ENCODE measurements around the gene SMIM9. TPM values are rescaled to one million over a fixed set of nuclear protein-coding genes. Genes with fewer than 3 reads are reported as not detected.
"Not testable (repeated sequence)": the region's sequence is repeated elsewhere in the genome, so short reads cannot be mapped to it uniquely, and the experiment has no call there.

Gene SMIM9
- total and polyA plus RNA-seq, 9 of the 15 experiments (the other 6 are each of a cell fraction or from before 2014, with no cell fraction given) = 0.08 TPM; not detected in 8

GRCh38 chrX:154816326-154816898 lies 18.1 kb downstream of the SMIM9 start (continued):
- 0 out of 2 replicates have a peak, but pooled peaks have one; percentile 62 for TF ChIP-seq ZNF76 (CRISPR knock-in tag; IDR thresholded peaks at IDR 0.05; ENCODE audit: borderline replicate concordance)
- 0 out of 2 replicates have a peak, but pooled peaks have one; percentile 31 for TF ChIP-seq BCL6 (CRISPR knock-in tag; IDR thresholded peaks at IDR 0.05)
- TF ChIP-seq KLF6 (CRISPR knock-in tag; IDR thresholded peaks at IDR 0.05; ENCODE audit: borderline replicate concordance) = peak; percentile 90
- TF ChIP-seq MLLT1 (IDR thresholded peaks at IDR 0.05) = peak; percentile 61 to 71; a peak in 3 of 4 replicates
- not testable (repeated sequence) for TF ChIP-seq NR4A1 (CRISPR knock-in tag; IDR thresholded peaks at IDR 0.05)
- peak; percentile 89 for TF ChIP-seq NR4A1 (tag; IDR thresholded peaks at IDR 0.05)

GRCh38 chrX:154815274-154815818 lies 19.1 kb downstream of the SMIM9 start:
- no peak for FAIRE-seq
- H3K4me2 ChIP-seq (ENCODE audit: insufficient read depth, low read length) = peak overlapping the region; percentile 51
- in situ Hi-C loops (cut with MboI) = no loop called here
- TF ChIP-seq, protein P1, sequence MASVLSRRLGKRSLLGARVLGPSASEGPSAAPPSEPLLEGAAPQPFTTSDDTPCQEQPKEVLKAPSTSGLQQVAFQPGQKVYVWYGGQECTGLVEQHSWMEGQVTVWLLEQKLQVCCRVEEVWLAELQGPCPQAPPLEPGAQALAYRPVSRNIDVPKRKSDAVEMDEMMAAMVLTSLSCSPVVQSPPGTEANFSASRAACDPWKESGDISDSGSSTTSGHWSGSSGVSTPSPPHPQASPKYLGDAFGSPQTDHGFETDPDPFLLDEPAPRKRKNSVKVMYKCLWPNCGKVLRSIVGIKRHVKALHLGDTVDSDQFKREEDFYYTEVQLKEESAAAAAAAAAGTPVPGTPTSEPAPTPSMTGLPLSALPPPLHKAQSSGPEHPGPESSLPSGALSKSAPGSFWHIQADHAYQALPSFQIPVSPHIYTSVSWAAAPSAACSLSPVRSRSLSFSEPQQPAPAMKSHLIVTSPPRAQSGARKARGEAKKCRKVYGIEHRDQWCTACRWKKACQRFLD (CRISPR knock-in tag; IDR thresholded peaks at IDR 0.05) = peak; percentile 42; the same call in 1 of the 2 replicates
- TF ChIP-seq POLR2H (tag; IDR thresholded peaks at IDR 0.05; ENCODE audit: low read depth) = peak; percentile 41; the same call in 1 of the 2 replicates
- TF ChIP-seq MTA2 (IDR thresholded peaks at IDR 0.05; ENCODE audit: low read depth) = no peak
- peak in 1 of 2 experiments; percentile 27 for TF ChIP-seq NCOA2 (IDR thresholded peaks at IDR 0.05; ENCODE audit: partially characterized antibody in 2 of 2)
- TF ChIP-seq ILF3 (IDR thresholded peaks at IDR 0.05; ENCODE audit: borderline replicate concordance) = no peak
- TF ChIP-seq ZBTB8A (IDR thresholded peaks at IDR 0.05; ENCODE audit: partially characterized antibody) = peak; percentile 8

More at GRCh38 chrX:154815274-154815818, 19.1 kb downstream of the SMIM9 start:
- no peaks in the 10 kb centered on the region for H3K9me1 ChIP-seq (ENCODE audit: control insufficient read depth, insufficient read depth, low read length)
- no peaks in the 10 kb centered on the region for H4K20me1 ChIP-seq (replicated peaks; ENCODE audit: control insufficient read depth, insufficient read depth, low read length)
- H3K27me3 ChIP-seq (ENCODE audit: control insufficient read depth in 2 of 2, insufficient read depth in 2 of 2, low read length in 2 of 2) = no peaks in the 10 kb centered on the region
- ChIA-PET POLR2A (interaction anchor here (1.2 kb wide), 1 partner anchor 10 kb away, joined by 4 read pairs; the partner anchor contains the start of gene MPP1), CTCF (ENCODE audit: low intra/inter-chr PET ratio) (no interaction called here)
- H3K79me2 ChIP-seq (ENCODE audit: control insufficient read depth, insufficient read depth, low read length) = peaks cover 9% of the 10 kb centered on the region; the same call in 1 of the 3 replicates
- BruUV-seq (replicated peaks) = no TSS peak
- no peaks in the 10 kb centered on the region for H3K9me3 ChIP-seq (replicated peaks; ENCODE audit: control insufficient read depth, insufficient read depth, low read depth, low read length)
- H3K4me3 ChIP-seq = peak overlapping the region; percentile 21; the same call in 1 of the 2 replicates
- ATAC-seq (peak; percentile 29), DNase-seq (ENCODE audit: extremely low read depth in 1 of 4, low spot score in 3 of 4) (peak in 1 of 4 experiments; percentile 36)
- intact Hi-C loops (cut with micrococcal nuclease) = loop anchor here (5.0 kb wide), 2 partner anchors 53 to 443 kb away; partner anchors contain the start of genes DKC1 and FLNA
- peak overlapping the region in 1 of 2 experiments; percentile 69; a peak in 2 of 4 replicates for H3K9ac ChIP-seq (ENCODE audit: insufficient read depth in 1 of 2, low read depth in 2 of 2, low read length in 2 of 2)
- H3K4me1 ChIP-seq (replicated peaks in 1 of 2; ENCODE audit: control insufficient read depth in 2 of 2, insufficient read depth in 2 of 2, low read length in 2 of 2) = peaks cover 10 to 35% of the 10 kb centered on the region in 2 experiments; a peak in 4 of 5 replicates
- 2% methylated on average over 5 of the region's 5 CpGs for WGBS (ENCODE audit: insufficient coverage, low coverage, missing lambda C conversion rate)
- H3K36me3 ChIP-seq (ENCODE audit: control insufficient read depth, insufficient read depth, low read length) = no peaks in the 10 kb centered on the region
- peak overlapping the region; percentile 88 for H2AFZ ChIP-seq (ENCODE audit: low read depth, low read length)
- peak overlapping the region; percentile 85 for H3K27ac ChIP-seq (ENCODE audit: extremely low read depth, low read depth, low read length)

Measured in K562 (cell line).